Uterus (tissue), 2 donors: ENCODE results near the gene ZNF423.

Experiments used
- CTCF ChIP-seq, 4 experiments: fragments of 200-600 bp in 2 of 4; fragments of 450-650 bp in 2 of 4; sonication (generic) in 2 of 4; IDR thresholded peaks; one replicate each; pipeline ENCODE4 v1.5.1; 2016 to 2019; ENCODE audit warnings: antibody characterized with exemption in 4 of 4, mild to moderate bottlenecking in 2 of 4, moderate library complexity in 1 of 4
- POLR2A ChIP-seq, 2 donors: fragments of 450-650 bp; IDR thresholded peaks; one replicate each; pipeline ENCODE4 v1.6.1; 2016; ENCODE audit warnings: antibody characterized with exemption in 2 of 2, mild to moderate bottlenecking in 1 of 2, moderate library complexity in 1 of 2

GRCh38 chr16:49521734-49522325, 334.1 kb downstream of the ZNF423 start:
- no peak for TF ChIP-seq CTCF (IDR thresholded peaks at IDR 0.05)
- TF ChIP-seq POLR2A (IDR thresholded peaks at IDR 0.05), result no peak
